ENCODE results near the gene MAGI1.
A peak's percentile ranks its signal among the peaks of the same experiment; 100 is the strongest.

The MAGI1 gene

DNA sequence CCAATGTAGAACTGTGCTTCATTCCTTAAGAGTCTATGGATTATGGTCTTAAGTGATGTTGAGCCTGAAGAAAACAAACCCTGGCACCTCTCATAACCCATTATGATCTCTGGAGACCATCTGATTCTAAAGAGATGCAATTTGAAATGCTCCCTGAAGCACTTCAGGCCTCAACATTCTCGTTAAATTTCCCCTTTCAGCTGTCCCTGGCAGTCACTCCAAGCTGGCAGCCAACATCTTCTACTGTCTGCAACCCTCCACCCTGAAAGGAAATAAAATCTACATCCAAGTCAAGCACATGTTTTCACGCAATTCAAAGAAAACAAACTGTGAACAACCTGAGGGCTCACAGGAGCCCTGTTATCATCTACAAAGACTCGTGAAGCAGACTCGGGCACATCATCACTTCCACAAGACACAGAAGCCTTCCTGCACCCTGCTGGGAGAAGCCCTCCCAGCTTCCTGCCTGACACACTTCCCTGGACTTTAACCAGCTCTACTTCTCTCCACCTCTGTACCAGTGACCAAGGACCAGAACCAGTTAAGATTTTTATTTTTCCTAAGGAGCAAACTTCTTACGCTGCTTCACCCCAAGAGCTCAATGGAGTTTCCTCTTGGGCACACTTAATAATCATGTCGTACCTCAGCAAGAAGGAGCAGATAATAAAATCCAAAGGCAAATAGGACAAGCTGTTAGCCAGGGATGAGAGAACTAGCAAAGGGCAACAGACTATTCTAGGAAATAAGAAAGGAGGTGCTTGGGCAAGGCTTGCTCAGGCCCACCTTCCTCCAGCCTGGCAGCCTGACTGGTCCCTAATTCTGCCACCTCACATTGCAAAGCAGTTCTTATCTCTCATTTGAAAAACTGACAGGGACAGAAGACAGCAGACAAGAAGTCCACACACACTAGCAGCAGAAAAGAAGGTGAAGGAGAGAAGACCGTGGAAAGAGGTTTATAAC is 67.1 kb downstream of the MAGI1 start:
- TF ChIP-seq, protein P1, sequence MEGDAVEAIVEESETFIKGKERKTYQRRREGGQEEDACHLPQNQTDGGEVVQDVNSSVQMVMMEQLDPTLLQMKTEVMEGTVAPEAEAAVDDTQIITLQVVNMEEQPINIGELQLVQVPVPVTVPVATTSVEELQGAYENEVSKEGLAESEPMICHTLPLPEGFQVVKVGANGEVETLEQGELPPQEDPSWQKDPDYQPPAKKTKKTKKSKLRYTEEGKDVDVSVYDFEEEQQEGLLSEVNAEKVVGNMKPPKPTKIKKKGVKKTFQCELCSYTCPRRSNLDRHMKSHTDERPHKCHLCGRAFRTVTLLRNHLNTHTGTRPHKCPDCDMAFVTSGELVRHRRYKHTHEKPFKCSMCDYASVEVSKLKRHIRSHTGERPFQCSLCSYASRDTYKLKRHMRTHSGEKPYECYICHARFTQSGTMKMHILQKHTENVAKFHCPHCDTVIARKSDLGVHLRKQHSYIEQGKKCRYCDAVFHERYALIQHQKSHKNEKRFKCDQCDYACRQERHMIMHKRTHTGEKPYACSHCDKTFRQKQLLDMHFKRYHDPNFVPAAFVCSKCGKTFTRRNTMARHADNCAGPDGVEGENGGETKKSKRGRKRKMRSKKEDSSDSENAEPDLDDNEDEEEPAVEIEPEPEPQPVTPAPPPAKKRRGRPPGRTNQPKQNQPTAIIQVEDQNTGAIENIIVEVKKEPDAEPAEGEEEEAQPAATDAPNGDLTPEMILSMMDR (IDR thresholded peaks at IDR 0.05; ENCODE audit: borderline replicate concordance, control extremely low read depth, extremely low read depth, insufficient read depth, missing control alignments), result no peak
- no peak for DNase-seq (ENCODE audit: low spot score)
- in situ Hi-C loops (cut with MboI; ENCODE audit: low sequenced_read_pairs, unreplicated experiment), result no loop called here

DNA sequence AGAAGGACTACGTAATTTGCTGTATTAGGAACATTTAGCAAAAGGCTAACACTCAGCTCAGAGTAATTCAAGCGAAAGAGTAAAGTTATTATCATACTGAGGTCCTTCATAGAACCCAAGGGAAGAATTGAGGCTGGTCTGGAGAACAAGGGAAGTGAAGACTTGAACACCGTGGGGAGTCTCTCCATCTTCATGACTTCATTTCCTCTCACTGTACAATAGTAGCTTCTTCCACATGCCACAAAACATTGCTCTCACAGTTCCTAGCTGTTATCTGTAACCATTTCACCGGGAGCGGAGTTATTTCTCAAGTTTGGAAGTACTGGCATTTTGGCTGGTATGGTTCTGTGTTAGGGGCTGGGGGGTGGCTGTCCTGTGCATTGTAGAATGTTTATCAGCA is 69.7 kb downstream of the MAGI1 start:
- in situ Hi-C loops (cut with MboI; ENCODE audit: low sequenced_read_pairs, unreplicated experiment), result no loop called here
- TF ChIP-seq, protein P1 (IDR thresholded peaks at IDR 0.05; ENCODE audit: borderline replicate concordance, control extremely low read depth, extremely low read depth, insufficient read depth, missing control alignments), result no peak
- DNase-seq (ENCODE audit: low spot score), result no peak

DNA sequence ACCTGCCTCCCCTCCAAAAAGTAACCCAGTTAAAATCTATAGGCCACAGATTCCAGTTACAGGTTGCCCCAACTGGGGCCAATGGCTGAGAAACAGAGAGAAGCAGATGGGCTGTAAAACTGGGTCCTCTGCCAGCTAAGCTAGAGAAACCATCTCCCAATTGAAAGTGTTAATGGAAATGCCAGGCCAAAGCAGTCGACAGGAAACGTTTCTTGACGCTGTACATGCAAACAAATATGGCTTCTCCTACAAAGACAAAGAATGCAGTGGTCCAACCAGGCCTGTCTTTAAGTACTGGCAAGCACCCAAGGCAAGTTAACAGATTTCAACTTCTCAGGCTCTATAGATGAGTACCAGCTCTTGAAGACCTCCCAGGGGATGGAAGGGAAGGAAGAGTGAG is 71.3 kb downstream of the MAGI1 start:
- TF ChIP-seq, protein P1 (IDR thresholded peaks at IDR 0.05; ENCODE audit: borderline replicate concordance, control extremely low read depth, extremely low read depth, insufficient read depth, missing control alignments), result no peak
- in situ Hi-C loops (cut with MboI; ENCODE audit: low sequenced_read_pairs, unreplicated experiment), result no loop called here
- DNase-seq (ENCODE audit: low spot score), result no peak

DNA sequence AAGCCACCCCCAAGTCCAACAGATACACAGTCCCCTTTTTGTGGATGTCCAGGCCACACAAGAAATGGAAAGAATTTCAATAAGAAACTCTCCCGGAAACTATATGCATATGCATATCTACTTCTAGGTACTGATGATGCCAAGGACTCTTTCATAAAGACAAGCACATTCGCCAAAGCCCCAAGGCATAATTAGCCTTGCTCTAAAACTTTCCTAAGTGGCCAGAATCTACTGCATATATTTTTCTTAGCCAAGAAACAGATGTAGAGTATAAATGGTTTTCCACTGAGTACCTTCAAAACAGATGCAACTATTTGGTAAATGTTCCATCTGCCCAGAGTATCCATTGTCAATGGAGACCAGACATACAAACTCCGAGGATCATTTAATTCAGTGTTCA is 73.9 kb downstream of the MAGI1 start:
- DNase-seq (ENCODE audit: low spot score), result no peak
- TF ChIP-seq, protein P1 (IDR thresholded peaks at IDR 0.05; ENCODE audit: borderline replicate concordance, control extremely low read depth, extremely low read depth, insufficient read depth, missing control alignments), result no peak
- in situ Hi-C loops (cut with MboI; ENCODE audit: low sequenced_read_pairs, unreplicated experiment), result no loop called here

DNA sequence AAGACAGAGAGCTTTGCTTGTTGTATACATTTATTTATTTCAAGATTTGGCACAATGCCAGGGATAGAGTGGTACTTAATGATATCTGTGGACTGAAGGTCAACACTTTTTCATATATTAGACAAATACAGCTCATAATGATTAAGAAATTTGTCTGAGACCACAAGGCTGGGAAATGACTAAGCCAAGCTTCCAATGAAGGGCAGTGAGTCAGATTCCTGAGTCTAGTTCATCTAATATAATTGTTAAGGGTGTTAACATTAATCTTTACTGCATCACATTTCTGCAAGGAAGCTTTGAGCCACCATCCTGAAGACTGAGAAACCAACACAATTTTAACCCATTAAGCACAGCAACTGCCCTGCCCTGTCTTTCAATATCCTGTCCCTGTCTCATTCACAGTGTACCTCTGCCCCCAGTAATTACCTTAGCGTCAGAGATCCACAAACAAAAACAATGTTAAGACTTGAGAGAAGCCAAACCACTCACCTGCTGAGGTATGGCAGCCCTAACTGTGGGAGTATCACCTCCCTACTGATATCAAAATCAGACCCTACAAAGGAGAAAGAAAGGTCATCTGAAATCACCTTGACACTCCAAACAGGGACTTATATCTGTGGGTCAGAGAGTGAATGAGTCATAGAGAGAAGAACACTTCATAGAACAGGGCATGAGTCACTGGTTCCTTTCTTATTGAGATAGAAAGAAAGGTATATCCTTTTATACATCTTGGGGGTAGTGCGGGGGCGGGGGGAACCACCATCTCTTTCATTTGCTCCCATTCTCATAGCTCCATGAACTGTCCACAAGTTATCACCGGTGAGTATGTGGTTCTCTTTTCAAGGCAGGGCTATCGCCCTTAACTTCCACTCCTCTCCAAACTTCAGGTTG is 74.7 kb downstream of the MAGI1 start:
- in situ Hi-C loops (cut with MboI; ENCODE audit: low sequenced_read_pairs, unreplicated experiment), result no loop called here
- peak; percentile 78 for DNase-seq (ENCODE audit: low spot score)
- TF ChIP-seq, protein P1 (IDR thresholded peaks at IDR 0.05; ENCODE audit: borderline replicate concordance, control extremely low read depth, extremely low read depth, insufficient read depth, missing control alignments), result no peak

DNA sequence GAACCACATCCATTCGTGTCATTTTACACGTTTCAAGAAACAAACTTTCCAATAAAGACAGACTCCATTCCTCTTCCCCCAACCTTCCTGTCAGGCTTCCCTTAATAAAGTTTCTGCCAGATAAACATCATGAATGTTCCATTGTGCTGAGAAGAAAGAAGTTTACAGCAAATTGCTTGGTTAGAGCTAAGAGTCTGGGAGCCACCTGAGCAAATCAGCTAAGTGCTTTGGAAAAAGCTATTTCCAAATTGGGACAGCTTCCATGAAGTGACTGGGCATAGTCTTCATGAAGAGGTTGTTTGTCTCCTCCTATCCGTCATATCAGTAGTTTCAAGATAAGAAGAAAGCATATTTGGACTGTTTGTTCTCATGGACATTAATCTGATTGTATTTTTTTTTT is 77.0 kb downstream of the MAGI1 start:
- TF ChIP-seq, protein P1 (IDR thresholded peaks at IDR 0.05; ENCODE audit: borderline replicate concordance, control extremely low read depth, extremely low read depth, insufficient read depth, missing control alignments), result no peak
- in situ Hi-C loops (cut with MboI; ENCODE audit: low sequenced_read_pairs, unreplicated experiment), result no loop called here
- no peak for DNase-seq (ENCODE audit: low spot score)

Data from GM13976 (cell line).